GM18907 (cell line): ENCODE results near the gene MFAP4.

Experiments used
- ATAC-seq: cut with Tn5 transposase; IDR thresholded peaks from one replicate; pipeline ENCODE4 v1.9.1; 2021; ENCODE audit warnings: mild to moderate bottlenecking, moderate library complexity; ENCODE audit not compliant: unreplicated experiment

MFAP4 gene

GRCh38 chr17:19410875-19411620, 24.1 kb upstream of the MFAP4 start, which contains the start of gene RNF112:
RNF112 (plus strand) TSS chr17:19411232; CDS start chr17:19411409, 177 bp downstream.
- no peak for ATAC-seq

- no peak for ATAC-seq
Observed at GRCh38 chr17:19410091-19410490, 23.1 kb upstream of the MFAP4 start.

DNA sequence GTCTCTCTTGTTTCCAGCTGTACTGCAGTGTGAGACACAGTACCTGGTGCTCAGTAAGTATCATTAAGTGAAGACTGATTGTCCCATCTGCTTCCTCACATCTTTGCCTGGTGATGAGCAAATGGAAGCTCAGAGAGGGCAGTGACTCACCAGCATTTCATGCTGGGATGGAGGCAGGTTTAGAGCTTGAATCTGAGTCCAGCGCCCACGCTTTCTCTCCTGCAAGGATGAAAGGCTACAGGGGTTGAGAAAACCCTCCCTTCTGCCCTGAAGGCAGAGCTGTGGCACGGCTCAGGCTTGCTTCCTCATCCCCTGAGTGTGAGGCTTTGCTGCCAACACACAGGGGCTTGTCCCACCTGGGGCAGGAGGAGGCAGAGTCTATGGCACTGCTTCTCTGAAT, 22.5 kb upstream of the MFAP4 start:
- ATAC-seq = no peak

DNA sequence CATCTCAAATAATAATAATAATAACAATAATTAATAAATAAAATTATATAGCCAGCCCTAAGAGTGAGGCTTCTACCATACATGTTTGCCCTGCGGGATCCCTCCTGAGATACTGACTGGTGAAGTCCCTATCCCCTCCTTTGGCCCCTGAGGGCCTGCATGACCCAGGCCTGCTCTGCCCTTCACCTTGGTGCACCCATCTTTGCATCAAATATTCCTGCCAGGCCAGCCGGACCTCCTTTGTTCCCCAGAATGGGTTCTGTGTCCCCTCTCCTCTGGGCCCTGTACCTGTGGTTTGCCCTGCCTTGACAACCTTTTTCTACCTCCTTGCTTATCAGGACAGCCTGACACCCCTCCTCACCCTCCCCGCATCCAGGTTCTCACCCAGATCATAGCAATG, 22.1 kb upstream of the MFAP4 start:
- no peak for ATAC-seq

- ATAC-seq = no peak
Observed at GRCh38 chr17:19408346-19408710, 21.3 kb upstream of the MFAP4 start.

DNA sequence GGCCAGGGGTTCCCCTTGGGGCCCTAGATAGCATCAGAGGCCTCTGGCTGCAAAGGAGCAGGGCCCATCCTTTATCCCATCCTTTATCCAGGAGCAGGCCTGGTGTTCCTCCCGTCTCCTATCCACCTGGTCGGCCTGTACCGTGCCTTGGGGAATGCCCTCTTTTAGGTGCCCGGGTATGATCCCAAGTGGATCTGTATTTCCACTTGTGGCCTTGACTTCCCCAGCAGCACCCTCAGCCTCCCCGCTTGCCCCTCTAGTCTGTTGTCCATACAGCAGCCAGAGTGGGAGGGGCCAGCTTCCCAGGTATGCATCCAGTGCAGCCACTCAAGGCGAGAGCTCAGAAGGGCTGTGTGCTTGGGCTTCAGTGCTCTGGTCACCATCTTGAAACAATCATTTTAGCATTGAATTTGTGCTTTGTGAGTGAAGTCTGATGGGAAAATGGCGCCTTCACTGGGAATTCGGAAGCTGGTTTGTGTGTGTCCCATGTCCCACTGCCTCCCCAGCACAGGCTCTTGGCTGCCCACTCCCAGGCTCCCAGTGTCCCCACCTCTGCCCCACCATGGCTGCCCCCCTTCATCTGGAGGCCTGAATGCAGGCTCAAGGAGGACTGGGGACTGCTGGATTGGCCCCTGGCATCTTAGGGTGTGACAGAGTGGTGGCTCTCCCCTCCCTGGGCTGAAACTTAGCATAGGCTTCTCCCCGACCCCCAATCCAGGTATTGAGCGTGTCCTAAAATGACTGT, 20.8 kb upstream of the MFAP4 start:
- no peak for ATAC-seq

DNA sequence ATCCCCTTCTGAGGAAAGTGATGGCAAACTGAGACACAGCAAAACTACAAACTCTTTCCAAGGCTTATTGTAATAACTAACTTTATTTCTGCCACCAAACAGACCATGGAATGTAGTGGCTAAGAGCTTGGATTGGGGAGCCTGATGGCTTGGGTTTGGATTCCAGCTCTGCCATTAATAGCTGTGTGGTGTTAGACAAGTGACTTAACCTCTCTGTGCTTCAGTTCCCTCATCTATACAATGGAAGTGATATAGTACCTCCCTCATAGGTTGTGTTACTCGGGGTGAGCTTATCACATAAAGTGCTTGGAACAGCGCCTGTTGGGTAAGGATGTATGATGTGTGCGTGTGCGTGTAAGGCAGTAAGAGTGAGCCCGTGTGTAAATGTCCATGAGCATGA, 18.1 kb upstream of the MFAP4 start:
- ATAC-seq = no peak

DNA sequence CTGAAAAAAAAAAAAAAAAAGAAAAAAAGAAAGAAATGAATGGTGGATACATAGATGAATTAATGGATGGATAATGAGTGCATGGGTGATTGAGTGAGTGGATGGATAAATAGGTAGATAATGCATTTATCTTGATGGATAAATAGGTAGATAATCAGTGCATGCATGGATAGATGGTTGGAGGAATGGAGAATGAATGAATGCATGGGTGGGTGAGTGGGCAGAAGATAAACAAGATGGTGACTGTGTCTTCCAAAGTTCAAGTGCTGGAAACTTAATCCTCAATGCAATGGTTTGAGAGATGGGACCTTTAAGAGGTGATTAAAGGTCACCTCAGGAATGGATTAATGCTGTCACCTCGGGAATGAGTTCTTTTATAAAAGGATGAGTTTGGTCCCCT, 17.3 kb upstream of the MFAP4 start:
- ATAC-seq = no peak

DNA sequence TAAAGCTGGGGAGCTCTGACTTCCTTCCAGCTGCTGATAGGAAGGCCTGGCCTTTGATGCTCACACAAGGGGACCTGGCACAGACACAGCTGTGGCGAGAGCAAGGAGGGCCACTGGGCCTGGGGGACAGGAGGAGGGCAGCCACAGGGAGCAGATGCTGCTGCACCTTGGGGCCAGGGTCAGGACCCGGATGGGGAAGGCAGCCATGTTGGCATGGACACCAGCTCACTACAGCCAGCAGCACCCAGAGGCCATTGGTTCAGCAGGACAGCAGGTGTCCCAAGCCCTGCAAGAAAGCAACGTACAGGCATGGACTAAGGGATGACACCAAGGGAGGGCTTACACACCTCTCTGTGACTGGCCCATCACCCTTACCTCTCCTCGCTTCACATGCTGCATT, 16.0 kb upstream of the MFAP4 start:
- ATAC-seq = no peak

- no peak for ATAC-seq
Observed at GRCh38 chr17:19402171-19402570, 15.2 kb upstream of the MFAP4 start.

DNA sequence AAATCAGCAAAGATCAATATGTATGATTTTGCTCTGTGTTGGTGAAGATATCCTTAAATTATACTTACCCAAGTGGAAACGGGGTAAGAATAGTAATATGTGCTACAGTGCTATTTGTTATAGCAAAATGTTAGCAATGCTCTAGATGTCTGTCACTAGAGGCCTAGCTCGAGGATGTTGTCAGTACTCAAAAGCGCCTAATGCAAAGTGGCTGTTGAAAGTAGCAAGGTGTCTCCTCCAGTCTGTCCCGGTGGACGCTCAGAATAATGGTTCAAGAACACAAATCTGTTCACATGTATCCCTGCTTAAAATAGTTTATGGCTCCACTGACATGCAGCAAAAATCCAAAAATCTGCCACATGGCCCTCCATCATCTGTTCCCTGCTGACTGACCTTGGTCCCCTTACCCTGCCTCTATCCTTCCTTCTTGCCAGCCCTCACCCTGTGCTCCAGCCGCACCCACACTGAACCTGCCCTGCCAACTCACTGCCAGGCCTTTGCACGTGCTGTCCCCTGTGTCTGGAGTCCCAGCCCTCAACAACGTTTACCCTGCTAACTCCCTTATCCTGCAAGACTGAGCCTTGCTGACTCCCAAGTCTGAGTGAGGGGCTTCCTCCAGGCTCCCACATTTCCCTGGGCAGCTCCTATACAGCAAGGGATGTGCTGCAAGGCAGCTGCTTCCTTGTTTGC, 14.5 kb upstream of the MFAP4 start:
- no peak for ATAC-seq

GRCh38 chr17:19399750-19400450, 12.9 kb upstream of the MFAP4 start:
- no peak for ATAC-seq

DNA sequence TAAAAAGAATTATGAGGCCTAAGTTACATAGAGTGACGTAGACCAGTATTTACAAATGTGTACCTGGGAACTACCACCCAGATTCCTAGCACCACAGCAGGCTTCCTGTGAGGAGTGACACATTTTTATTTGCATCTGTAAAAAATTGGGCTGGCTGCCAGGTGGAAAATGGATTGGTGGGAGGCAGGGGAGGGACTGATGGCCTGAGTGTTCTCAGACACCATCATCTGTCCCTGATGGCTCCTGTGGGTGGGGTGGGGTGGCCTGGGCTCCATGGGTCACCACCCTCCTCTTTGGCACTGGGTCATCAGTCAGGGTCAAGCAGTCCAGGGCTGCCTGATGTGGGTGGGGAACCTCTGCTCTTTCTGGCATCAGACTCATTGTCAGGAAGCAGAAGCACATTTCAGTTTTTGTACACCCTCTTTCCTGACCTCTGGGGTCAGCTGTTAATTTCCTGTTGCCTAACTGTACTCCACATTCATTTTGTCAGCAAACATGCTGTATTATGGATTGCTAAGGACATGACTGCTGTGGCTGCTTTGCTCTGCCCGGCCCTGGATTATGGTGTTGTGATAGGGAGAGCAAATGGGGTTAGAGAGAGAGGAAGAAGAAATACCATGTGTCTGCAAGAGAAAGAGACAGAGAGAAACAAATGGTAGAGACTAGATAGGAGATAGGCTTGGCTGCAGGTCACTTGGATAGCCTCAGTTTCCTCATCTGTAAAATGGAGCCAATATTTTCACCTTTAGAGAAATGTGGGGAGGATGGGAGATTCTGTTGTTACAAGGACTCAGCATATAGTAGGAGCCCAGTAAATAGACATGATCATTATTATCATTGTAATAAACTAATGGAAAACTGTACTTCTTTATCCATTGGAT, 11.6 kb upstream of the MFAP4 start:
- no peak for ATAC-seq

GRCh38 chr17:19397556-19398041, 10.6 kb upstream of the MFAP4 start:
- no peak for ATAC-seq

DNA sequence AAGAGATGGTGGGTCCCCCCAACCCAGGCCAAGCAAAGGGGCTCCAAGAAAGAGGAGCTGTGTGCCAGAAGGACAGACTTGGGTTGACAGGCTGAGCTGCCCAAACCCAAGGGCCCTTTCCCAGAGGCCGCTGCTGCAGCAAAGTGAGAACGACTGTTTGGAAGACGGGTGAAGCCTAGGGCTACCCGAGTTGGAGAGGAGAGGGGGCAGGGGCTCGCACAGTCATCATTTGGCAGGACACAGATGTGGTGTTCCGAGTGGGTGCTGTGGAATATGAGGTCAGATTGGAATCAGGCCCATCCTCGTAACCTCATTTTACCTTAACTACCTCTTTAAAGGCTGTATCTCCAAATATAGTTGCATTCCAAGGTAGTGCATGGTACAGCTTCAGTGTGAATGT, 5.3 kb upstream of the MFAP4 start:
- ATAC-seq = no peak

DNA sequence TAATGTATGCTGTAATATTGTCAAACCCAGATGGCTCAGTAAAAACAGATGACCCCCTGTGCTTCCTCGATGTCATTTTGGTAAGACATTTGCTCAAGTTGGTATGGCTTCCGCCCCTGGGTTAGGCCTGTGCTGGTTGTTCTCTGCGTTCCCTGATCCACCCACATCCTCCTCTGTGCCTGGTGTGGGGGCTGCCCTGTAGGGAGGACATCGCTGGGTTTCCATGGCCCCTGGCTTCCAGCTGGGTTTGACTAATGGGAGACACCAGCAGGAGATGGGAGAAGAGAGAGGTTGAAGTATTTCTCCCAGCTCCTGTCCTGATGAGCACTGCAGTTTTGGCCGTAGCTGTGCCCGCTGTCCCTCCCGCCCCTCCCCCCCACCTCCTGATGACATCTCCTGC, 4.4 kb upstream of the MFAP4 start:
- no peak for ATAC-seq

- no peak for ATAC-seq
Observed at GRCh38 chr17:19390951-19391350, 4.0 kb upstream of the MFAP4 start.

GRCh38 chr17:19388791-19389785, 2.1 kb upstream of the MFAP4 start:
- no peak for ATAC-seq

DNA sequence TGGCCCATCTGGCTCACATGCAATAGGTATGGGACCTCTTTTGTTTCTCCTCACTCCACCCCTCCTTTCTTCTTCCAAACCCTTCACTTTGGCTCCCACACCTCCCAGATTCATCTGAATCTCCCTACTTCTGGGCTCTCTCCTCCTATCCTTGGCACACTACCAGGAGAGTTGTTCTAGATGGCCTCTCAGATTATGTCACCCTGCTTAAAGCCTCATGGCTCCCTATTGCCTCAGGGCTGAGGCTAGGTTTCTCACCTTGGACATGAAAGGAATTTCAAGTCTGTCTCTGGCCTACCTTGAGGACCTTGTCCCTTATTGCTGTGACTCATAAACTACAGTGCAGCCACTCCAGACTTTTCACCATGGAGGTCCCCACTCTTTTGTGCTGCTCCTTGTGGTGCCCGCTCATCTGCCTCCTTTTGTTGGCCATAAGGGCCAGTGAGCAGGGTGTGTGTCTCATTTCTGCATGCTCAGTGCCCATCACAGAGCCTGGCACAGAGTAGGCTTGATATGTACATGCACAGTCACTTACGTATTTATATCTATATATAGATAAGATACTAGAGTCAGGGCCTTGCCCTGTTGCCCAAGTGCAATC, 1.0 kb upstream of the MFAP4 start:
- ATAC-seq = no peak
